Panc1 (cell line): ENCODE results near the gene FANK1.

Source experiments
- POLR2AphosphoS5 ChIP-seq: IDR thresholded peaks from 2 replicates; pipeline ENCODE4 v1.6.1; 2012; ENCODE audit warnings: mild to moderate bottlenecking, low read depth, low read length, moderate library complexity
- SIN3A ChIP-seq: IDR thresholded peaks from 2 replicates; pipeline ENCODE4 v1.6.1; 2012; ENCODE audit warnings: low read depth, mild to moderate bottlenecking, low read length, moderate library complexity, borderline replicate concordance; ENCODE audit not compliant: insufficient read depth
- TF ChIP-seq, protein P1 (sequence below): fragments of 450-650 bp; IDR thresholded peaks from 2 replicates; pipeline ENCODE4 v1.5.1; 2017; ENCODE audit warnings: mild to moderate bottlenecking
- TF ChIP-seq, protein P2 (sequence below), 2 experiments: IDR thresholded peaks; 2 replicates each; pipeline ENCODE4 v1.6.1; 2011 to 2012; ENCODE audit warnings: low read depth in 2 of 2, control low read depth in 1 of 2, low read length in 1 of 2, mild to moderate bottlenecking in 1 of 2, moderate library complexity in 1 of 2; ENCODE audit not compliant: insufficient read depth in 1 of 2

DNA sequence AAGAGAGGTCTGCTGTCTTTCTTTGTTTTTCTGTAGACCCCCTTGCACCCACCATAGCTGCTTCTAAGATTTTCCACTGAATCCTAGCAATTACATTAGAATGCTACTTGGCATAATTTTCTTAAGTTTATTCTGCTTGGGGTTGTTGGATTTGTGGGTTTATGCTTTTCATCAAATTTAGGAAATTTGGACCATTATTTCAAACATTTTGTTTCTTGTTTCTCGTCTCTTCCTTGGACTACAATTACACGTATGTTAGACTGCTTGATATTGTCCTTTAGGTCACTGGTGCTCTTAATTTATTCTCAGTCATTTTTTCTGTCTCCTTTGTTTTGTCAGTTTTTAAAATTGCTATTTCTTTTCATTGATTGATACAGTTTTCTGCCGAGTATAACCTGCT, 65.8 kb downstream of the FANK1 start:
- TF ChIP-seq, protein P1, sequence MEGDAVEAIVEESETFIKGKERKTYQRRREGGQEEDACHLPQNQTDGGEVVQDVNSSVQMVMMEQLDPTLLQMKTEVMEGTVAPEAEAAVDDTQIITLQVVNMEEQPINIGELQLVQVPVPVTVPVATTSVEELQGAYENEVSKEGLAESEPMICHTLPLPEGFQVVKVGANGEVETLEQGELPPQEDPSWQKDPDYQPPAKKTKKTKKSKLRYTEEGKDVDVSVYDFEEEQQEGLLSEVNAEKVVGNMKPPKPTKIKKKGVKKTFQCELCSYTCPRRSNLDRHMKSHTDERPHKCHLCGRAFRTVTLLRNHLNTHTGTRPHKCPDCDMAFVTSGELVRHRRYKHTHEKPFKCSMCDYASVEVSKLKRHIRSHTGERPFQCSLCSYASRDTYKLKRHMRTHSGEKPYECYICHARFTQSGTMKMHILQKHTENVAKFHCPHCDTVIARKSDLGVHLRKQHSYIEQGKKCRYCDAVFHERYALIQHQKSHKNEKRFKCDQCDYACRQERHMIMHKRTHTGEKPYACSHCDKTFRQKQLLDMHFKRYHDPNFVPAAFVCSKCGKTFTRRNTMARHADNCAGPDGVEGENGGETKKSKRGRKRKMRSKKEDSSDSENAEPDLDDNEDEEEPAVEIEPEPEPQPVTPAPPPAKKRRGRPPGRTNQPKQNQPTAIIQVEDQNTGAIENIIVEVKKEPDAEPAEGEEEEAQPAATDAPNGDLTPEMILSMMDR, result no peak
- TF ChIP-seq POLR2AphosphoS5, result no peak
- no peak for TF ChIP-seq SIN3A
- TF ChIP-seq, protein P2, sequence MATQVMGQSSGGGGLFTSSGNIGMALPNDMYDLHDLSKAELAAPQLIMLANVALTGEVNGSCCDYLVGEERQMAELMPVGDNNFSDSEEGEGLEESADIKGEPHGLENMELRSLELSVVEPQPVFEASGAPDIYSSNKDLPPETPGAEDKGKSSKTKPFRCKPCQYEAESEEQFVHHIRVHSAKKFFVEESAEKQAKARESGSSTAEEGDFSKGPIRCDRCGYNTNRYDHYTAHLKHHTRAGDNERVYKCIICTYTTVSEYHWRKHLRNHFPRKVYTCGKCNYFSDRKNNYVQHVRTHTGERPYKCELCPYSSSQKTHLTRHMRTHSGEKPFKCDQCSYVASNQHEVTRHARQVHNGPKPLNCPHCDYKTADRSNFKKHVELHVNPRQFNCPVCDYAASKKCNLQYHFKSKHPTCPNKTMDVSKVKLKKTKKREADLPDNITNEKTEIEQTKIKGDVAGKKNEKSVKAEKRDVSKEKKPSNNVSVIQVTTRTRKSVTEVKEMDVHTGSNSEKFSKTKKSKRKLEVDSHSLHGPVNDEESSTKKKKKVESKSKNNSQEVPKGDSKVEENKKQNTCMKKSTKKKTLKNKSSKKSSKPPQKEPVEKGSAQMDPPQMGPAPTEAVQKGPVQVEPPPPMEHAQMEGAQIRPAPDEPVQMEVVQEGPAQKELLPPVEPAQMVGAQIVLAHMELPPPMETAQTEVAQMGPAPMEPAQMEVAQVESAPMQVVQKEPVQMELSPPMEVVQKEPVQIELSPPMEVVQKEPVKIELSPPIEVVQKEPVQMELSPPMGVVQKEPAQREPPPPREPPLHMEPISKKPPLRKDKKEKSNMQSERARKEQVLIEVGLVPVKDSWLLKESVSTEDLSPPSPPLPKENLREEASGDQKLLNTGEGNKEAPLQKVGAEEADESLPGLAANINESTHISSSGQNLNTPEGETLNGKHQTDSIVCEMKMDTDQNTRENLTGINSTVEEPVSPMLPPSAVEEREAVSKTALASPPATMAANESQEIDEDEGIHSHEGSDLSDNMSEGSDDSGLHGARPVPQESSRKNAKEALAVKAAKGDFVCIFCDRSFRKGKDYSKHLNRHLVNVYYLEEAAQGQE (IDR thresholded peaks at IDR 0.05; ENCODE audit: insufficient read depth in 1 of 2, low read depth in 2 of 2, low read length in 1 of 2), result no peak
